ENCODE results near the gene MTMR12.

- no peak for TF ChIP-seq BACH2 (CRISPR knock-in tag; IDR thresholded peaks at IDR 0.05; ENCODE audit: borderline replicate concordance)
- TF ChIP-seq CREB5 (CRISPR knock-in tag; IDR thresholded peaks at IDR 0.05; ENCODE audit: low read depth): no peak
- TF ChIP-seq ZFP30 (CRISPR knock-in tag; IDR thresholded peaks at IDR 0.05): no peak
- no peak for TF ChIP-seq PATZ1 (CRISPR knock-in tag; IDR thresholded peaks at IDR 0.05; ENCODE audit: borderline replicate concordance)
- no peak for TF ChIP-seq ARNTL (CRISPR knock-in tag; IDR thresholded peaks at IDR 0.05; ENCODE audit: borderline replicate concordance, low read depth)
- TF ChIP-seq ZNF70 (CRISPR knock-in tag; IDR thresholded peaks at IDR 0.05): no peak
- TF ChIP-seq GLIS3 (CRISPR knock-in tag; IDR thresholded peaks at IDR 0.05): no peak
- TF ChIP-seq PPARA (CRISPR knock-in tag; IDR thresholded peaks at IDR 0.05; ENCODE audit: borderline replicate concordance): no peak
Observed at GRCh38 chr5:32223972-32224609, 88.6 kb downstream of the MTMR12 start.

All from SK-N-SH treated with all-trans-retinoic acid at 6 μM for 48 hours (cell line).